H9 (cell line): Measurements from ENCODE around the gene ING5. TPM values are rescaled to one million over a fixed set of nuclear protein-coding genes. Genes with fewer than 3 reads are reported as not detected.

Experiments used
- DNase-seq: peaks from one replicate; pipeline ENCODE4 v3.0.0-alpha.2; 2017
- H2AFZ ChIP-seq: one replicate; pipeline ENCODE4 v1.6.1; 2013; ENCODE audit warnings: mild to moderate bottlenecking, low read length, control low read depth, moderate library complexity
- H2AK5ac ChIP-seq: 2 replicates; pipeline ENCODE4 v1.6.1; 2013; ENCODE audit warnings: low read length, control low read depth, mixed read lengths; ENCODE audit not compliant: insufficient read length
- H2BK120ac ChIP-seq: one replicate; pipeline ENCODE4 v1.6.1; 2013; ENCODE audit warnings: low read depth, mild to moderate bottlenecking, low read length, control low read depth, inconsistent platforms; ENCODE audit not compliant: poor library complexity, severe bottlenecking
- H2BK12ac ChIP-seq: 2 replicates; pipeline ENCODE4 v1.6.1; 2013; ENCODE audit warnings: low read length, control low read depth, mixed read lengths, low read depth; ENCODE audit not compliant: insufficient read length
- H2BK15ac ChIP-seq: 2 replicates; pipeline ENCODE4 v1.6.1; 2013; ENCODE audit warnings: low read depth, low read length, control low read depth
- H2BK20ac ChIP-seq: one replicate; pipeline ENCODE4 v1.6.1; 2013; ENCODE audit warnings: low read depth, mild to moderate bottlenecking, low read length, control low read depth, inconsistent platforms; ENCODE audit not compliant: poor library complexity, severe bottlenecking
- H2BK5ac ChIP-seq: 2 replicates; pipeline ENCODE4 v1.6.1; 2013; ENCODE audit warnings: low read length, control low read depth, mixed read lengths; ENCODE audit not compliant: insufficient read length
- H3K14ac ChIP-seq: 2 replicates; pipeline ENCODE4 v1.6.1; 2013; ENCODE audit warnings: low read length, control low read depth; ENCODE audit not compliant: insufficient read depth
- H3K18ac ChIP-seq: 2 replicates; pipeline ENCODE4 v1.6.1; 2013; ENCODE audit warnings: low read depth, mild to moderate bottlenecking, mixed read lengths, low read length, control low read depth; ENCODE audit not compliant: insufficient read length
- H3K23ac ChIP-seq: 2 replicates; pipeline ENCODE4 v1.6.1; 2013; ENCODE audit warnings: low read length, control low read depth, mixed read lengths, low read depth; ENCODE audit not compliant: insufficient read length
- H3K23me2 ChIP-seq: 2 replicates; pipeline ENCODE4 v1.6.1; 2013; ENCODE audit warnings: low read depth, mild to moderate bottlenecking, mixed read lengths, low read length, control low read depth; ENCODE audit not compliant: insufficient read length, poor library complexity, severe bottlenecking
- H3K27ac ChIP-seq: 2 replicates; pipeline ENCODE4 v1.5.1; 2013; ENCODE audit warnings: low read length, control low read depth, mixed read lengths, low read depth; ENCODE audit not compliant: insufficient read length
- H3K27me3 ChIP-seq: 2 replicates; pipeline ENCODE4 v1.6.1; 2013; ENCODE audit warnings: low read length, control low read depth, inconsistent platforms; ENCODE audit not compliant: insufficient read depth
- H3K4ac ChIP-seq: 2 replicates; pipeline ENCODE4 v1.6.1; 2013; ENCODE audit warnings: low read depth, mild to moderate bottlenecking, control low read depth, inconsistent platforms, low read length, moderate library complexity
- H3K4me1 ChIP-seq: 2 replicates; pipeline ENCODE4 v1.6.1; 2013; ENCODE audit warnings: low read length, control low read depth, inconsistent platforms; ENCODE audit not compliant: insufficient read depth
- H3K4me2 ChIP-seq: 2 replicates; pipeline ENCODE4 v1.6.1; 2013; ENCODE audit warnings: low read length, control low read depth, mixed read lengths; ENCODE audit not compliant: insufficient read length, insufficient read depth
- H3K56ac ChIP-seq: 2 replicates; pipeline ENCODE4 v1.6.1; 2013; ENCODE audit warnings: low read depth, mild to moderate bottlenecking, mixed read lengths, low read length, control low read depth; ENCODE audit not compliant: insufficient read length
- H3K79me1 ChIP-seq: 2 replicates; pipeline ENCODE4 v1.6.1; 2013; ENCODE audit warnings: low read depth, mild to moderate bottlenecking, moderate library complexity, low read length, control low read depth, inconsistent platforms; ENCODE audit not compliant: insufficient read depth, poor library complexity, severe bottlenecking
- H3K79me2 ChIP-seq: 2 replicates; pipeline ENCODE4 v1.6.1; 2013; ENCODE audit warnings: low read length, control low read depth, inconsistent platforms; ENCODE audit not compliant: insufficient read depth
- H3K9ac ChIP-seq: 2 replicates; pipeline ENCODE4 v1.6.1; 2013; ENCODE audit warnings: low read length, control low read depth, mixed read lengths; ENCODE audit not compliant: insufficient read length; ENCODE audit errors: extremely low read depth
- H3K9me3 ChIP-seq: one replicate; pipeline ENCODE4 v1.6.1; 2013; ENCODE audit warnings: low read depth, low read length, inconsistent platforms; ENCODE audit not compliant: control insufficient read depth
- H3T11ph ChIP-seq: one replicate; pipeline ENCODE4 v1.6.1; 2013; ENCODE audit warnings: mild to moderate bottlenecking, low read length, control low read depth, inconsistent platforms
- H4K20me1 ChIP-seq: one replicate; pipeline ENCODE4 v1.6.1; 2013; ENCODE audit not compliant: control insufficient read depth, insufficient read length, insufficient read depth
- H4K5ac ChIP-seq: 2 replicates; pipeline ENCODE4 v1.6.1; 2013; ENCODE audit warnings: low read depth, mild to moderate bottlenecking, mixed read lengths, low read length, control low read depth; ENCODE audit not compliant: insufficient read length
- H4K8ac ChIP-seq: replicated peaks from 2 replicates; pipeline ENCODE4 v1.6.1; 2013; ENCODE audit warnings: low read length, control low read depth, mixed read lengths, low read depth; ENCODE audit not compliant: insufficient read length
- H4K91ac ChIP-seq: 2 replicates; pipeline ENCODE4 v1.6.1; 2013; ENCODE audit warnings: low read depth, mild to moderate bottlenecking, moderate library complexity, mixed read lengths, low read length, control low read depth; ENCODE audit not compliant: insufficient read length
- H3K27ac Mint-ChIP-seq, 3 experiments: 2 replicates in 2 of 3; 3 replicates in 1 of 3; pipeline ENCODE4 v1.8.0; 2020 to 2021; ENCODE audit warnings: mixed read lengths in 3 of 3, mild to moderate bottlenecking in 1 of 3, moderate library complexity in 1 of 3
- H3K27me3 Mint-ChIP-seq: 2 replicates; pipeline ENCODE4 v1.8.0; 2021; ENCODE audit warnings: low read depth, mild to moderate bottlenecking, moderate library complexity, mixed read lengths
- H3K36me3 Mint-ChIP-seq, 3 experiments: 2 replicates in 2 of 3; 3 replicates in 1 of 3; pipeline ENCODE4 v1.8.0; 2020 to 2021; ENCODE audit warnings: low read depth in 3 of 3, mixed read lengths in 3 of 3; ENCODE audit not compliant: insufficient read depth in 1 of 3
- H3K4me1 Mint-ChIP-seq, 2 experiments: 2 replicates each; pipeline ENCODE4 v1.8.0; 2020; ENCODE audit warnings: mixed read lengths in 2 of 2
- H3K4me3 Mint-ChIP-seq, 2 experiments: 2 replicates in 1 of 2; 3 replicates in 1 of 2; pipeline ENCODE4 v1.8.0; 2020 to 2021; ENCODE audit warnings: mild to moderate bottlenecking in 2 of 2, mixed read lengths in 2 of 2, moderate library complexity in 1 of 2
- H3K9me3 Mint-ChIP-seq, 2 experiments: 2 replicates in 1 of 2; 3 replicates in 1 of 2; pipeline ENCODE4 v1.8.0; 2020; ENCODE audit warnings: mild to moderate bottlenecking in 2 of 2, mixed read lengths in 2 of 2, moderate library complexity in 1 of 2
- WGBS: extraction: QIAGEN DNeasy Blood & Tissue Kit; methylation state at CpG from one replicate; pipeline ENCODE4 v1.1.7; 2013; ENCODE audit warnings: missing lambda C conversion rate, low lambda C conversion rate, mixed read lengths; ENCODE audit not compliant: insufficient read length; ENCODE audit errors: extremely low coverage; 5-methylcytosine and 5-hydroxymethylcytosine counted together
- total RNA-seq: library from RNA; stranded (reverse); gene quantifications from 2 replicates; pipeline ENCODE4 v1.2.1, GENCODE V29; 2021
- TF ChIP-seq, protein P1 (sequence below): fragments of 200-600 bp; sonication (generic); conservative IDR thresholded peaks from 3 replicates; pipeline ENCODE4 v1.8.0; 2021; ENCODE audit warnings: antibody characterized with exemption, mild to moderate bottlenecking

ING5 gene
- total RNA-seq, 1 experiment from 2014 or later: 66.0 TPM

DNA sequence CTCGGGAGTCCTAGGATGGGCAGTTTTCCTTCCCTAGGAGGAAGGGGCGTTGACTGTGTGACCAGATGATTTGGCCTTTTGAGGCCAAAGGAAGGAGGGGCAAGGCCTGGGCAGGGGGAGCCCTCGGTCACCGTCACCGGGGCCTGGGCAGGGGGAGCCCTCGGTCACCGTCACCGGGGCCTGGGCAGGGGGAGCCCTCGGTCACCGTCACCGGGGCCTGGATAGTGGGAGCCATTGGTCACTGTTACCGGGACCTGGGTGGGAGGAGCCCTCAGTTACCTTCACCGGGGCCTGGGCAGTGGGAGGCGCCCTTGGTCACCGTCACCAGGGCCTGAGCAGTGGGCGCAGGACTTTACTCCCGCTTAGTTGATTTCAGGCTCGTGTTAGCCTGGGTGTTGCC is 49.9 kb downstream of the ING5 start:
- TF ChIP-seq, protein P1, sequence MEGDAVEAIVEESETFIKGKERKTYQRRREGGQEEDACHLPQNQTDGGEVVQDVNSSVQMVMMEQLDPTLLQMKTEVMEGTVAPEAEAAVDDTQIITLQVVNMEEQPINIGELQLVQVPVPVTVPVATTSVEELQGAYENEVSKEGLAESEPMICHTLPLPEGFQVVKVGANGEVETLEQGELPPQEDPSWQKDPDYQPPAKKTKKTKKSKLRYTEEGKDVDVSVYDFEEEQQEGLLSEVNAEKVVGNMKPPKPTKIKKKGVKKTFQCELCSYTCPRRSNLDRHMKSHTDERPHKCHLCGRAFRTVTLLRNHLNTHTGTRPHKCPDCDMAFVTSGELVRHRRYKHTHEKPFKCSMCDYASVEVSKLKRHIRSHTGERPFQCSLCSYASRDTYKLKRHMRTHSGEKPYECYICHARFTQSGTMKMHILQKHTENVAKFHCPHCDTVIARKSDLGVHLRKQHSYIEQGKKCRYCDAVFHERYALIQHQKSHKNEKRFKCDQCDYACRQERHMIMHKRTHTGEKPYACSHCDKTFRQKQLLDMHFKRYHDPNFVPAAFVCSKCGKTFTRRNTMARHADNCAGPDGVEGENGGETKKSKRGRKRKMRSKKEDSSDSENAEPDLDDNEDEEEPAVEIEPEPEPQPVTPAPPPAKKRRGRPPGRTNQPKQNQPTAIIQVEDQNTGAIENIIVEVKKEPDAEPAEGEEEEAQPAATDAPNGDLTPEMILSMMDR: no peak
- no peak overlapping the region for H3K23ac ChIP-seq
- no peak overlapping the region for H3K4me3 Mint-ChIP-seq
- H3K79me2 ChIP-seq: no peaks in the 10 kb centered on the region
- H3K36me3 Mint-ChIP-seq: peaks cover 10 to 35% (median 31%) of the 10 kb centered on the region in 3 experiments; a peak in 6 of 7 replicates
- H2BK12ac ChIP-seq: no peak overlapping the region
- no peaks in the 10 kb centered on the region for H3K9me3 ChIP-seq
- H3K27me3 Mint-ChIP-seq: no peaks in the 10 kb centered on the region
- H2AFZ ChIP-seq: no peak overlapping the region
- no peak overlapping the region for H2BK20ac ChIP-seq
- no peak overlapping the region for H2BK5ac ChIP-seq
- no peaks in the 10 kb centered on the region for H3K4me1 ChIP-seq
- H3K9ac ChIP-seq: no peak overlapping the region
- H3K56ac ChIP-seq: no peak overlapping the region
- no peak overlapping the region for H3K4me2 ChIP-seq
- no peaks in the 10 kb centered on the region for H3K4me1 Mint-ChIP-seq
- no peak overlapping the region for H4K8ac ChIP-seq
- no peaks in the 10 kb centered on the region for H3K23me2 ChIP-seq
- H3K27ac Mint-ChIP-seq: no peak overlapping the region
- H2AK5ac ChIP-seq: no peak overlapping the region
- H3K14ac ChIP-seq: no peak overlapping the region; the same call in 1 of the 2 replicates
- no peak overlapping the region for H4K91ac ChIP-seq
- no peak overlapping the region for H3K27ac ChIP-seq
- no peaks in the 10 kb centered on the region for H3K9me3 Mint-ChIP-seq
- no peak overlapping the region for H3T11ph ChIP-seq
- no peak overlapping the region for H3K18ac ChIP-seq
- H2BK15ac ChIP-seq: no peak overlapping the region
- H3K4ac ChIP-seq: no peak overlapping the region
- no peak overlapping the region for H2BK120ac ChIP-seq
- H3K79me1 ChIP-seq: no peaks in the 10 kb centered on the region
- no peaks in the 10 kb centered on the region for H3K27me3 ChIP-seq
- DNase-seq: no peak
- WGBS: no CpG with 5 or more reads among the region's 18 CpGs
- no peaks in the 10 kb centered on the region for H4K20me1 ChIP-seq
- H4K5ac ChIP-seq: no peak overlapping the region
